Choroid plexus epithelial cell (primary cell): ENCODE results near the gene COL4A1.

Experiments
- DNase-seq: peaks from one replicate; pipeline ENCODE4 v3.0.0-alpha.2; 2010; ENCODE audit warnings: low read depth
- H3K4me3 ChIP-seq: 2 replicates; pipeline ENCODE4 v1.5.1; 2011; ENCODE audit warnings: low read depth, mild to moderate bottlenecking, control low read depth, low read length, moderate library complexity
- TF ChIP-seq, protein P1 (sequence below): conservative IDR thresholded peaks from 2 replicates; pipeline ENCODE4 v1.5.1; 2011; ENCODE audit warnings: low read depth, mild to moderate bottlenecking, control low read depth, inconsistent platforms, low read length, moderate library complexity

COL4A1 gene

GRCh38 chr13:110135977-110136597 is 170.9 kb downstream of the COL4A1 start:
- TF ChIP-seq, protein P1, sequence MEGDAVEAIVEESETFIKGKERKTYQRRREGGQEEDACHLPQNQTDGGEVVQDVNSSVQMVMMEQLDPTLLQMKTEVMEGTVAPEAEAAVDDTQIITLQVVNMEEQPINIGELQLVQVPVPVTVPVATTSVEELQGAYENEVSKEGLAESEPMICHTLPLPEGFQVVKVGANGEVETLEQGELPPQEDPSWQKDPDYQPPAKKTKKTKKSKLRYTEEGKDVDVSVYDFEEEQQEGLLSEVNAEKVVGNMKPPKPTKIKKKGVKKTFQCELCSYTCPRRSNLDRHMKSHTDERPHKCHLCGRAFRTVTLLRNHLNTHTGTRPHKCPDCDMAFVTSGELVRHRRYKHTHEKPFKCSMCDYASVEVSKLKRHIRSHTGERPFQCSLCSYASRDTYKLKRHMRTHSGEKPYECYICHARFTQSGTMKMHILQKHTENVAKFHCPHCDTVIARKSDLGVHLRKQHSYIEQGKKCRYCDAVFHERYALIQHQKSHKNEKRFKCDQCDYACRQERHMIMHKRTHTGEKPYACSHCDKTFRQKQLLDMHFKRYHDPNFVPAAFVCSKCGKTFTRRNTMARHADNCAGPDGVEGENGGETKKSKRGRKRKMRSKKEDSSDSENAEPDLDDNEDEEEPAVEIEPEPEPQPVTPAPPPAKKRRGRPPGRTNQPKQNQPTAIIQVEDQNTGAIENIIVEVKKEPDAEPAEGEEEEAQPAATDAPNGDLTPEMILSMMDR = no peak
- no peak overlapping the region for H3K4me3 ChIP-seq
- DNase-seq = no peak

- TF ChIP-seq, protein P1 = no peak
- DNase-seq = peak; percentile 52
These were observed 172.2 kb downstream of the COL4A1 start for GRCh38 chr13:110134801-110135200.

GRCh38 chr13:110133425-110134235 is 173.3 kb downstream of the COL4A1 start:
- TF ChIP-seq, protein P1 = no peak
- no peak overlapping the region for H3K4me3 ChIP-seq
- no peak for DNase-seq

More at GRCh38 chr13:110134801-110135200, 172.2 kb downstream of the COL4A1 start:
- H3K4me3 ChIP-seq = no peak overlapping the region

DNA sequence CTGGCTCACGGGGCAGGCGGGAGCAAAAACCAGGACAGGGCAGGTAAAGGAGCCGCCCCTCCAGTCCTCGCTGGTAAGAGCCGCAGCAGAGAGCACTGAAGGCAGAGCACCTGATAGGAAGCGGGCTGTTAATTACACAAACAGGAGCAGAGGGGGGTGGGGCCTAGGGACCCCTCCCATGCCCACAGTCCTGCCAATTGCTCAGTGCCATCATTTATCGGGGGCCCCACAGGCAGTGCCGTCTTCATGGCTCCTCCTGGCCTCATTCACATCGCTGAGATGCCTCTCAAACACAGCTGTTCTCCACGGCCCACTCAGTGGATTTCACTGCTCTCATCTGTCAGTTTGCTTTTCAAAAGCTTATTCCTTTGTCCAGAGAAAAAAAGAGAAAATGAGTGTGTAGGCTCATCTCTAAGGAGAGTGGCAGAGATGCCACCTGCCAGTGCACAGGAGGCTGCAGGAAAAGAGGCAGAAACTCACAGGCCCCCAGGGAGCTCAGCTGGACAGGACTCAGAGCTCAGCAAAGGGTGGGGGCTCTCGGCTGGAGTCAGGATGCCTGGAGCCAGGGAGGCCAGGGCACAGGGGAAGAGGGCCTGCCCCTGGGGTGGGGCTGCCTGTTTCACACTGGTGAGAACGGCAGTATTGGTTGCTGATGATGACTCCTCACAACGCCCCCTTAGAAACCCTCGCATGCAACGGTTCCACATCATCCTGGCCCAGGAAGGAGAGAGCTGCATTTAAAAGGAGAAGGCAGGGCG is 174.6 kb downstream of the COL4A1 start:
- no peak overlapping the region for H3K4me3 ChIP-seq
- no peak for DNase-seq
- TF ChIP-seq, protein P1 = no peak

- TF ChIP-seq, protein P1 = no peak
- DNase-seq = no peak
- no peak overlapping the region for H3K4me3 ChIP-seq
These were observed 175.5 kb downstream of the COL4A1 start for GRCh38 chr13:110131424-110131823.

- TF ChIP-seq, protein P1 = no peak
- no peak overlapping the region for H3K4me3 ChIP-seq
- DNase-seq = no peak
These were observed 176.5 kb downstream of the COL4A1 start for GRCh38 chr13:110130431-110130830.
